GM20000 (cell line): ENCODE measurements around the gene SMAGP.
"Not testable (repeated sequence)": the region's sequence is repeated elsewhere in the genome, so short reads cannot be mapped to it uniquely, and the experiment has no call there.

Experiments used
- DNase-seq: peaks from one replicate; pipeline ENCODE4 v3.0.0; 2012; ENCODE audit warnings: low spot score
- TF ChIP-seq, protein P1 (sequence below): IDR thresholded peaks from 2 replicates; pipeline ENCODE4 v1.5.1; 2012; ENCODE audit warnings: mild to moderate bottlenecking, control low read depth; ENCODE audit errors: extremely low read depth, missing control alignments

SMAGP gene

DNA sequence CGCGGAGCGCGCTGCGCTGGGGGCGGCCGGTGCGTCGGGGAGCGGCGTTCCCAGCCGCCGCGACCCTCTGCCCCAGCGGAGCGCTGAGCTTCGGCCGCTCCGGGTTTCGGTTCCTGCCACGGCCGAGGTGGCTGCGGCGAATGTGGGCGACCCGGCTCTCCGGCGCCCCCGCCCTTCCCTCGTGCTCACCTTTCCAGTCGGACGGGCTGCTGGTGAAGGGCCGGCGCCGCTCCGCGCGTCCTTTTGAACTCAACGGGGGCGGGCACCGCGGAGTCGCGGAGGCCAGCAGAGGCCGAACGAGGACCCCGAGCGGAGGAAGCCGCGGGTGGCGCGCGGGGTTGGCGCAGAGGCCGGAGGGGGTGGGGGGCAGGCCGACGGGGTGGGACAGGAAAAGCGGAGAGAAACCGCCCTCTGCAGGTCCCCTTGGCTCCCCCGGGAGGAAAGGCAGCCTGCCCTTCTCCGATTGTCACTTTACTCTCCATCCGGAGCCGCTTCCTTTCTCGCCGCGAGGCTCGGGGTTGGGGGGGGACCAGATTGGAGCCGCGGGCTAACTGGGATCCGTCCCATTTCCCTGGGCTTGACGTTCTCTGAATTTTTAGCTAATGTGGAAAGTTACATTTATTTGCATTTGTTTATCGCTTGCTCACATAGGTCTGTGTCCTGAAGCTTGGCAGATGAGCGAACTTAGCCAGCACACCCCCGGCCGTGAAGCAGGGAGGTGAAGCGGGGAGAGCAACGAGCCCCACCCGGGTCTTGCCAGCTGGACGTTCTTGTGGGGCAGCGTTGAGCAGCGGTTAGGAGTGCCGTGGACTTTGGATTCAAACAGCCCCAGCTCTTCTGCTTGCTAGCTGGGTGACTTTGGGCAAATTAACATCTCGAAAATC is at the start of gene SMAGP:
Gene SMAGP (minus strand): TSS at position 349 of the 884 bp plus-strand sequence. CDS start 1,137 bp downstream, outside the sequence.
- peak; percentile 90 for DNase-seq
- TF ChIP-seq, protein P1, sequence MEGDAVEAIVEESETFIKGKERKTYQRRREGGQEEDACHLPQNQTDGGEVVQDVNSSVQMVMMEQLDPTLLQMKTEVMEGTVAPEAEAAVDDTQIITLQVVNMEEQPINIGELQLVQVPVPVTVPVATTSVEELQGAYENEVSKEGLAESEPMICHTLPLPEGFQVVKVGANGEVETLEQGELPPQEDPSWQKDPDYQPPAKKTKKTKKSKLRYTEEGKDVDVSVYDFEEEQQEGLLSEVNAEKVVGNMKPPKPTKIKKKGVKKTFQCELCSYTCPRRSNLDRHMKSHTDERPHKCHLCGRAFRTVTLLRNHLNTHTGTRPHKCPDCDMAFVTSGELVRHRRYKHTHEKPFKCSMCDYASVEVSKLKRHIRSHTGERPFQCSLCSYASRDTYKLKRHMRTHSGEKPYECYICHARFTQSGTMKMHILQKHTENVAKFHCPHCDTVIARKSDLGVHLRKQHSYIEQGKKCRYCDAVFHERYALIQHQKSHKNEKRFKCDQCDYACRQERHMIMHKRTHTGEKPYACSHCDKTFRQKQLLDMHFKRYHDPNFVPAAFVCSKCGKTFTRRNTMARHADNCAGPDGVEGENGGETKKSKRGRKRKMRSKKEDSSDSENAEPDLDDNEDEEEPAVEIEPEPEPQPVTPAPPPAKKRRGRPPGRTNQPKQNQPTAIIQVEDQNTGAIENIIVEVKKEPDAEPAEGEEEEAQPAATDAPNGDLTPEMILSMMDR = no peak

DNA sequence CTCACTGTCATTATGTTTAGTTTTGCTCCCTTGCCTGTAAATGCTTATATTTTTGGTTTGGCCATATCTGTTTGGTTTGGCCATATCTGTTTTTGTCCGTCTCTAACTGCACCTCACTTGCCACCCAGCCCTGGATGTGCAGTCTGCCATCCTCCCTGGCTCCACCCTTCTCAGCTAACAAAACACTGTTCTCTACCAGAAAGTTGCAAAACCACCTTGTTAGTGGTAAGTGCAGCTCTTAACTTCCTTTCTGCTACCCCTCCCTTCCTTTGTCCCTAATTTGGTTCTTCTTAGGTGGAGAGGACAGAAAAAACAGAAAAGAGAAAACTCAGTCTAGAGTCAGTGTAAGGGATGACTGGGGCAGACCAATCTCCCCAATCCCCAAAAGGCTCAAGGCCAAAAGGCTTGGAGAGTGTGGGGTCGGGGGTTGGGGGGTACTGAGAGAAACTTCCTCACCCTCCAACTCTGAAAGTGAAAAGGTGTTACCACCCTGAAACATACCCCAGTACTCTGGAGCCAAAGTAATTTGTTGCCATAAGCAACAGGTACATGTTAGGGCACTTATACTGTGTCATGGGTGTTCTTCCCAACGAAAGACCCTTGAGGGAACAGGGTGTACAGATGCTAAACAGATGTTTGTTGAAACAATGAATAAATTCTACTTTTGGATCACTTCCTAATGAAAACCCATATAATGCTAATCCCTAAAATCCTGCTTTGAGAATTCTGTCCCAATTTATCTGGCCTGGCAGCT is 48.8 kb upstream of the SMAGP start:
- TF ChIP-seq, protein P1 = no peak
- peak; percentile 42 for DNase-seq

DNA sequence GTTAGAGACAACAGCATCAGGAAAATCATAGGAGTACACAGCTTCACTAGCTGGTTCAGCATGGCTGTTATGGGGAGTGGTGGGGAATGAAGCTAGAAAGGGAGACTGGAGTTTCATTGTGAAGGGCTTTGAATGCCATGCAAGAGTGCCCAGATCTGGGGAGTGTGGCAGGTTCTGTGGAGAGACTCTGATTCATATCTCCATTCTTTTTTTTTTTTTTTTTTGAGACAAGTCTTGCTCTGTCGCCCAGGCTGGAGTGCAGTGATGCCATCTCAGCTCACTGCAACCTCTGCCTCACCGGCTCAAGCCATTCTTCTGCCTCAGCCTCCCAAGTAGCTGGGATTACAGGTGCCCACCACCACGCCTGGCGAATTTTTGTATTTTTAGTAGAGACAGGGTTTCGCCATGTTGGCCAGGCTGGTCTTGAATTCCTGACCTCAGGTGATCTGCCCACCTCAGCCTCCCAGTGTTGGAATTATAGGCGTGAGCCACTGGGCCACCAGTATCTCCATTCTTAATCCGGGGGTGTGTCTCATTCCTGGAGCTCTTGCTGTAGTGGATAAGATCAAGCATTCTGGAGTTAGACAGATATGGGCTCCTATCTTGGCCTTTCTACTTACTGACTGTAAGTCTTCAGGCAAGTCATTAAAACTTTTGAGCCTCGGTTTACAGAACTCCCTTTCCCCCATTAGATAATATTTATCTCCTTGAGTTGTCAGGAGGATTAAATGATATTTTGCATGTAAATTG is 48.0 kb upstream of the SMAGP start:
- not testable (repeated sequence) for DNase-seq

DNA sequence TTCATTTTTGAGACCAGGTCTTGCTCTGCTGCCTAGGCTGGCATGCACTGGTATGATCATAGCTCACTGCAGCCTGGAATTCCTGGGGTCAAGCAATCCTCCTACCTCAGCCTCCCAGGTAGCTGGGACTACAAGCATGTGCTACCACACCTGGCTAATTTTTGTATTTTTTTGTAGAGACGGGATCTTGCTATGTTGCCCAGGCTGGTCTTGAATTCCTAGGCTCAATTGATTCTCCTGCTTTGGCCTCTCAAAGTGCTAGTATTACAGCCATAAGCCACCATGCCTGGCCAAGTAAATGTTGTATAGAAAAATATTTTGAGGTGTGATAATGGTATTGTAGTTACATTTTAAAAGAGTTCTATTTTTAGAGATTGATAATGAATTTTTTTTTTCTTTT is 41.2 kb upstream of the SMAGP start:
- no peak for DNase-seq
- TF ChIP-seq, protein P1 = no peak

GRCh38 chr12:51307655-51308593 is 37.7 kb upstream of the SMAGP start:
- DNase-seq = no peak
- TF ChIP-seq, protein P1 = no peak

GRCh38 chr12:51306507-51306906 is 36.3 kb upstream of the SMAGP start:
- TF ChIP-seq, protein P1 = no peak
- no peak for DNase-seq

- not testable (repeated sequence) for DNase-seq
Measured at GRCh38 chr12:51300768-51301167, 30.6 kb upstream of the SMAGP start.
